NCI-H1436 (cell line): ENCODE results near the gene ATG4B.

Experiments
- DNase-seq: peaks from one replicate; lab custom pipeline; 2025; lab: John Stamatoyannopoulos, UW

The ATG4B gene

GRCh38 chr2:241613017-241613780 is 24.3 kb upstream of the ATG4B start:
- no peak for DNase-seq

- no peak for DNase-seq
These were observed 22.5 kb upstream of the ATG4B start for GRCh38 chr2:241615041-241615440.

- no peak for DNase-seq
These were observed 21.9 kb upstream of the ATG4B start for GRCh38 chr2:241615522-241616052.

GRCh38 chr2:241616168-241617125 is 21.0 kb upstream of the ATG4B start:
- no peak for DNase-seq

- DNase-seq, result peak; percentile 69
These were observed 19.9 kb upstream of the ATG4B start for GRCh38 chr2:241617431-241618154.

- DNase-seq, result no peak
These were observed 19.1 kb upstream of the ATG4B start for GRCh38 chr2:241618296-241618805.

GRCh38 chr2:241618829-241619228 is 18.7 kb upstream of the ATG4B start:
- DNase-seq, result no peak

GRCh38 chr2:241619597-241620418 is 17.7 kb upstream of the ATG4B start:
- no peak for DNase-seq

GRCh38 chr2:241620419-241620769 is 17.1 kb upstream of the ATG4B start:
- DNase-seq, result no peak

- no peak for DNase-seq
These were observed 9.8 kb upstream of the ATG4B start for GRCh38 chr2:241627675-241628074.

- no peak for DNase-seq
These were observed 7.6 kb upstream of the ATG4B start for GRCh38 chr2:241629762-241630435.

- no peak for DNase-seq
These were observed 4.8 kb upstream of the ATG4B start for GRCh38 chr2:241632478-241633325.

- no peak for DNase-seq
These were observed 3.9 kb upstream of the ATG4B start for GRCh38 chr2:241633561-241633960.

GRCh38 chr2:241635756-241636155 is 1.7 kb upstream of the ATG4B start:
- DNase-seq, result no peak

GRCh38 chr2:241636182-241637017 is 1.1 kb upstream of the ATG4B start:
- no peak for DNase-seq

- DNase-seq, result no peak
These were observed 535 bp downstream of the ATG4B start for GRCh38 chr2:241637795-241638660.

- DNase-seq, result no peak
These were observed 1.4 kb downstream of the ATG4B start for GRCh38 chr2:241638940-241639339.

GRCh38 chr2:241639385-241639784 is 1.9 kb downstream of the ATG4B start:
- no peak for DNase-seq
